ENCODE measurements around the gene SGCB. TPM values are rescaled to one million over a fixed set of nuclear protein-coding genes. Genes with fewer than 3 reads are reported as not detected.

SGCB gene
- total RNA-seq, 4 donors from 2014 or later = 56.5 to 99.7 (median 77.3) TPM

GRCh38 chr4:52071791-52072546 is 33.9 kb upstream of the SGCB start:
- H3K9me3 ChIP-seq = no peaks in the 10 kb centered on the region
- peaks cover 0 to 6% (median 4%) of the 10 kb centered on the region in 4 donors for H3K4me1 ChIP-seq
- no peak overlapping the region for H3K4me3 ChIP-seq
- WGBS = 88% methylated on average over 10 of the region's 10 CpGs
- TF ChIP-seq POLR2AphosphoS5 (IDR thresholded peaks at IDR 0.05) (no peak), POLR2A (IDR thresholded peaks at IDR 0.05; ENCODE audit: low read depth) (no peak), CTCF (IDR thresholded peaks at IDR 0.05) (no peak), EP300 (IDR thresholded peaks at IDR 0.05) (no peak)
- intact Hi-C loops (cut with DNase I) = no loop called here
- no peak for DNase-seq (ENCODE audit: extremely low spot score)
- H3K36me3 ChIP-seq = no peaks in the 10 kb centered on the region
- peaks cover 0 to 10% (median 1%) of the 10 kb centered on the region in 4 donors for H3K27me3 ChIP-seq
- H3K27ac ChIP-seq (replicated peaks in 1 of 4) = no peak overlapping the region

DNA sequence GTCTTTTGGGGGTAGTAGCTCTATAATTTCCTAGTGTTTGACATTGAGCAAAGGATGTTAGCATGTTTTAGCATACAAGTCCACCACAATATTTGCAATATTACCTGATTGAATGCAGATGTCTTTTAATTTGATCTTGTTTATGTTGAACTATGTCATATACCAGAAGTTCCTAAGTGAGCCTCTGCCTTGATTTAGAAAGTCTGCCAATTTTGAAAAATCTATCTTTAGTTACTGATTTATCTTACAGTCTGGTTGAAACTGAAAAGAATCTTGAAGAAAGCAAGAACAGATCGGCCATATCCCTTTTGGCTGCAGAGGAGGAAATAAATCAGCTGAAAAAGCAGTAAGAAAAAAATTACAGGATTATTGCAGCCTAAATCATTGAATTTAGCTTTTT is 31.5 kb upstream of the SGCB start:
- intact Hi-C loops (cut with DNase I) = no loop called here
- no peaks in the 10 kb centered on the region for H3K9me3 ChIP-seq
- H3K4me1 ChIP-seq = no peaks in the 10 kb centered on the region
- no peak for DNase-seq (ENCODE audit: extremely low spot score)
- H3K4me3 ChIP-seq = no peak overlapping the region
- H3K27ac ChIP-seq (replicated peaks in 1 of 4) = no peak overlapping the region
- no peak for TF ChIP-seq POLR2AphosphoS5 (IDR thresholded peaks at IDR 0.05)
- peaks cover 0 to 4% (median 0%) of the 10 kb centered on the region in 4 donors for H3K27me3 ChIP-seq
- no peaks in the 10 kb centered on the region for H3K36me3 ChIP-seq
- 44% methylated on average over 1 of the region's 1 CpG for WGBS

- Histone ChIP-seq H3K9me3 (no peaks in the 10 kb centered on the region), H3K4me3 (no peak overlapping the region), H3K36me3 (no peaks in the 10 kb centered on the region), H3K27me3 (no peaks in the 10 kb centered on the region), H3K4me1 (peaks cover 0 to 9% (median 4%) of the 10 kb centered on the region in 4 donors), H3K27ac (replicated peaks in 1 of 4) (peak overlapping the region in 1 of 4 donors; percentile 18)
- intact Hi-C loops (cut with DNase I) = no loop called here
- peak; percentile 75 for DNase-seq (ENCODE audit: extremely low spot score)
- WGBS = 82% methylated on average over 3 of the region's 3 CpGs
- TF ChIP-seq EP300 (IDR thresholded peaks at IDR 0.05) (no peak), POLR2A (IDR thresholded peaks at IDR 0.05; ENCODE audit: low read depth) (no peak), POLR2AphosphoS5 (IDR thresholded peaks at IDR 0.05) (peak in 1 of 2 donors; percentile 24), CTCF (IDR thresholded peaks at IDR 0.05) (no peak)
These were observed 21.3 kb upstream of the SGCB start for GRCh38 chr4:52059372-52059771.

- intact Hi-C loops (cut with DNase I) = no loop called here
- DNase-seq (ENCODE audit: extremely low spot score) = no peak
- TF ChIP-seq POLR2AphosphoS5 (IDR thresholded peaks at IDR 0.05) (no peak), POLR2A (IDR thresholded peaks at IDR 0.05; ENCODE audit: low read depth) (no peak), EP300 (IDR thresholded peaks at IDR 0.05) (no peak), CTCF (IDR thresholded peaks at IDR 0.05) (no peak)
- no peak overlapping the region for H3K27ac ChIP-seq (replicated peaks in 1 of 4)
- no peaks in the 10 kb centered on the region for H3K36me3 ChIP-seq
- WGBS = 100% methylated on average over 1 of the region's 1 CpG
- no peak overlapping the region for H3K4me3 ChIP-seq
- no peaks in the 10 kb centered on the region for H3K9me3 ChIP-seq
- H3K4me1 ChIP-seq = peaks cover 0 to 9% (median 4%) of the 10 kb centered on the region in 4 donors
- H3K27me3 ChIP-seq = peaks cover 0 to 1% (median 0%) of the 10 kb centered on the region in 4 donors
These were observed 20.2 kb upstream of the SGCB start for GRCh38 chr4:52058275-52058674.

GRCh38 chr4:52057196-52057595 is 19.1 kb upstream of the SGCB start:
- no peak overlapping the region for H3K27ac ChIP-seq (replicated peaks in 1 of 4)
- H3K4me3 ChIP-seq = no peak overlapping the region
- no peak for DNase-seq (ENCODE audit: extremely low spot score)
- intact Hi-C loops (cut with DNase I) = no loop called here
- H3K9me3 ChIP-seq = peaks cover 0 to under 1% (median 0%) of the 10 kb centered on the region in 4 donors
- TF ChIP-seq POLR2AphosphoS5 (IDR thresholded peaks at IDR 0.05) (no peak), POLR2A (IDR thresholded peaks at IDR 0.05; ENCODE audit: low read depth) (no peak), CTCF (IDR thresholded peaks at IDR 0.05) (no peak), EP300 (IDR thresholded peaks at IDR 0.05) (no peak)
- no peaks in the 10 kb centered on the region for H3K36me3 ChIP-seq
- H3K4me1 ChIP-seq = peaks cover 4 to 16% (median 7%) of the 10 kb centered on the region in 4 donors
- H3K27me3 ChIP-seq = peaks cover 0 to 12% (median 0%) of the 10 kb centered on the region in 4 donors
